ENCODE results near the gene CRABP2. TPM values are rescaled to one million over a fixed set of nuclear protein-coding genes. Genes with fewer than 3 reads are reported as not detected.

The CRABP2 gene
- total RNA-seq, 4 donors from 2014 or later, result 2.4 to 16.5 (median 4.0) TPM

DNA sequence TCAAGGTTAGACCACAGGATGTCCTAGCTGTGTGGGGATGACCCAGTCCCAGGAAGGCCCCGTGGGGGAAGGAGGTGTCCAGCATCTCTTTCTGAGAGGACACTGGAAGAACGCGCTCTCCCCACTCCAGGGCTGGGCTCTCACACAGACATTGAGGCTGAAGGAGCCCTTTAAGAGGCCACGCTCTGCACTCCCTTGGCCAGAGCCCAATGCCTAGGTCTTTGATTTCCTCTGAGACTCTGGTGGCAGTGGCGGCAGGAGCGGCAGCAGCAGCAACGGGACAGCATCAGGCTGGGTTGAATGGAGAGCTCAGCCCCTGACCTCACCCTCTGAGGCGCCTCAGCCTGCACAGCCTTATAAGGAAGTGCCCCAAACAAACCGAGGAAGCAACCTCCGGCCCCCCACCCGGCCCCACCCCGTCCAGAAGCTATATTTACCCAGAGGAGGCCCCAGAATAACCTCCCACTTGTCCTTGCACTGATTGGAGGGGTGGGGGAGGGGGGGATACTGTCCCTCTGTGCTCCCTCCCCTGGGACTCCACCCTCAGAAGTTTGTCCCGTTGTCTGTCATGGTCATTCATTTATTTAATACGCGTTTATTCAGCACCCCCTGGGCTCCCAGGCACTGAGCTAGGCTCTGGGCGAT lies 40.5 kb downstream of the CRABP2 start:
- TF ChIP-seq, protein P1, sequence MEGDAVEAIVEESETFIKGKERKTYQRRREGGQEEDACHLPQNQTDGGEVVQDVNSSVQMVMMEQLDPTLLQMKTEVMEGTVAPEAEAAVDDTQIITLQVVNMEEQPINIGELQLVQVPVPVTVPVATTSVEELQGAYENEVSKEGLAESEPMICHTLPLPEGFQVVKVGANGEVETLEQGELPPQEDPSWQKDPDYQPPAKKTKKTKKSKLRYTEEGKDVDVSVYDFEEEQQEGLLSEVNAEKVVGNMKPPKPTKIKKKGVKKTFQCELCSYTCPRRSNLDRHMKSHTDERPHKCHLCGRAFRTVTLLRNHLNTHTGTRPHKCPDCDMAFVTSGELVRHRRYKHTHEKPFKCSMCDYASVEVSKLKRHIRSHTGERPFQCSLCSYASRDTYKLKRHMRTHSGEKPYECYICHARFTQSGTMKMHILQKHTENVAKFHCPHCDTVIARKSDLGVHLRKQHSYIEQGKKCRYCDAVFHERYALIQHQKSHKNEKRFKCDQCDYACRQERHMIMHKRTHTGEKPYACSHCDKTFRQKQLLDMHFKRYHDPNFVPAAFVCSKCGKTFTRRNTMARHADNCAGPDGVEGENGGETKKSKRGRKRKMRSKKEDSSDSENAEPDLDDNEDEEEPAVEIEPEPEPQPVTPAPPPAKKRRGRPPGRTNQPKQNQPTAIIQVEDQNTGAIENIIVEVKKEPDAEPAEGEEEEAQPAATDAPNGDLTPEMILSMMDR (IDR thresholded peaks at IDR 0.05; ENCODE audit: low read depth), result no peak

DNA sequence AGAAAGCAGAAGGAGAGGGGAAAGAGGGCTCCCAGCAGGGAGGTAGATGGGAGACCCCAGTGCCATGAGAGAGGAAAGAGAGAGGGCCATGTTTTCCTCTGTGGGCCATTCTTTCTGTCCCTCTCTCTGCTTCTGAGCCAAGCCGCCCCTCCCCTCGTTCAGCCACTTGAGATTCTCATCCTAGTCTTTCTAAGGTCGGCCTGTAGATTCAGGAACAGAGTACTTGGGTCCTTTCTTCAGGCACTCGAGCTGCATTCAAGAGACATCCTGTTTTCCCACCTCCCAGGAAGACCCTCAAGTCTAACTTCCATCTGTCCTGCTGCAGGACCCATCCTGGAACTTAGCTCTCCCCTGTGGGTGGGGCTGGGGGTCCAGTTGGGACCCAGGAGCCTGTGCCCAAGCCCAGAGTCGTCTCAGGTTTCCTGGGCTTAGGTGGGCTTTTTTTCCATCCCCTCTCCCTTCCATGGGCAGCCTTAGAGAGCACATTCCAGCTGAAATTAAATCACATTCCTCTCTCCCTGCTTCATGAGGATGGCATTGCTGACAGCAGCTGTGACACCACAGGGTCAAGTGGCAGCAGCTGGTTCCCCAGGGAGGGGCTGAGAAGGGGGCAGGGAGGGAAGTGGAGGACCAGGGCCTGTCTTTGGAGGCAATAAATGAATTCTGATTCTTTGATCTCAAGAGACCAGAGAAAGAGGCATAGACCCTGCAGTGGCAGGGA lies 41.2 kb downstream of the CRABP2 start:
- TF ChIP-seq, protein P1 (IDR thresholded peaks at IDR 0.05; ENCODE audit: low read depth), result no peak

DNA sequence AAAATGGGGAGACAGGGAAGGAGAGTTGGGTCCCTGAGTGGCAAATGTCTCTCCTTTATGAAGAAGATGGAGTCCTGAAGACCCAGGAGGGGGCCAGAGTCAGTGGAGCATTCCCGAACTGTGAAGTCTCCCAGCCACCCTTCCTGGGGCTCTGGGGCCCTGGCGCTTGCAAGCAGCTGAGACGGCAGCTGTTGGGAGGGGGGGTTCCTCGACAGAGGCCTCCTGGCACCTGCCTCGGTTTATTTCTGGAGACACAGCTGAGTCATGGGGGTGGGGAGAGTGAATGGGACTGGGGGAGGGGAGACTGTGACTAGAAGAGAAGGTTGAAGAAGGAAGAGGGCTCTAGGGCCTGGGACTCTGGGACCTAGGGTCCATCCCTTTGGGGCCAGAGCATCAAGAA lies 42.2 kb downstream of the CRABP2 start:
- TF ChIP-seq, protein P1 (IDR thresholded peaks at IDR 0.05; ENCODE audit: low read depth), result no peak

DNA sequence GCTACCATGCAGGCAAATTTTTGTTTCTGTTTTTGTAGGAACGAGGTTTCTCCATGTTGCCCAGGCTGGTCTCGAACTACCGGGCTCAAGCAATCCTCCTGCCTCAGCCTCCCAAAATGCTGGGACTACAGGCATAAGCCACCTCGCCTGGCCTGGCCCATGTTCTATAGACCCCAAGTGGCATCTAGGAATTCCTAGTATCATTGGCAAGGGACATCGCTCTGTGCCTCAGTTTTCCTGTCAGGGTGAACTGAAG lies 42.7 kb downstream of the CRABP2 start:
- TF ChIP-seq, protein P1 (IDR thresholded peaks at IDR 0.05; ENCODE audit: low read depth), result no peak

DNA sequence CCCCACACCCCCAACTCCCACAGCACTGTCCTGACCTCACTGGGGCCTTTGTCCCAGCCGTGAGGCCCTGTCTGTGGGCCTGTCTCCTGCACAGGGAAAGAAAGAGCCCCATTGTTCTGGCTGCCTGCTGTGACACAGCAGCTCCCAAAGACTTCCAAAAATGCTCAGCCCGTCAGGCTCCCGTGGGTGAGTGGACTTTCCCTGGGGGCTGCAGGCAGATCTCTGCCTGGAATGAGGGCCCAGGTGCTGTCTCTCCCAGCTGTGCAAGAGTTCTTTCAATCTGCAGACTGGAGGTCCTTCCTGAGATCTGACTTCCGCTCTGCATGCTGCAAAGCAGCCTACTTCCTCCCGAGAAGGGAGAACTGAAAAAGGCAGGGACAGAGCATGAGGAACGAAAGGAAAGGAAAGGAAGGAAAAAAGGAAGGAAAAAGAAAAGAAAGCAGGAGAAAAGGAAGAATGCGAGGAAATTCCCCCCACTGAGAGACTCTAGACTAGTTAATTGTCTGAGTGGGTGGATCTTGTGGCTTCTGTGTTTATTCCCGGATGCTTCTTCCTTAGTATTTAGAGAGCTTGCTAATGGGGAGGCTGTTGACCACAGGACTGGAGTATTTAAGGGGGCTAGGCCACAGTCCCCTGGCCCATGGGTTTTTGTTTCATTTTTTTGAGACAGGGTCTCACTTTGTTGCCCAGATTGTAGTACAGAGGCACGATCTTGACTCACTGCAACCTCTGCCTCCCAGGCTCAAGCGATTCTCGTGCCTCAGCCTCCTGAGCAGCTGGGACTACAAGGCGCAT lies 43.2 kb downstream of the CRABP2 start:
- TF ChIP-seq, protein P1 (IDR thresholded peaks at IDR 0.05; ENCODE audit: low read depth), result no peak

DNA sequence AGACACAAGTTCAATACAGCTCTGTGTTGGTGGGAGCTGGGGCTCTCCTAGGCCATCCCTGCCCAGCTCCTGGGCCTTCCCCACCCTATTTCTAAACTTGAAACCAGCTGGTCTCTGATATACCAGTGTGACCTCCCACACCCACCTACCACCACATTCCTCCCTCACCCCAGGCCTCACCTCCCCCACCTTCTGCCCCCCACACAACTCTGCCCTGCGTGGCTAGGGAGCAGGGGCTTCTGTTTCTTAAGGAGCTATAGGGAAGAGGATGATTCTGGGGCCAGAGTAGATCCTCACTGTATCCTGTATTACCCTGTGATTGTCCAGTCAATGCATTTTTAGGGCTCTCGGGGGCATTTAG lies 44.7 kb downstream of the CRABP2 start:
- TF ChIP-seq, protein P1 (IDR thresholded peaks at IDR 0.05; ENCODE audit: low read depth), result no peak

All from subcutaneous adipose tissue (tissue), 4 donors.